Esophagus (tissue), 2 donors: ENCODE data around the gene SCAPER. TPM values are rescaled to one million over a fixed set of nuclear protein-coding genes. Genes with fewer than 3 reads are reported as not detected.

Experiments used
- H3K27ac ChIP-seq, 2 donors: one replicate each; pipeline ENCODE4 v1.5.1; 2013; ENCODE audit warnings: low read depth in 2 of 2, mild to moderate bottlenecking in 2 of 2, inconsistent platforms in 1 of 2, low read length in 1 of 2, moderate library complexity in 1 of 2
- H3K27me3 ChIP-seq, 2 donors: one replicate each; pipeline ENCODE4 v1.6.1; 2013; ENCODE audit warnings: low read length in 2 of 2, control low read depth in 1 of 2, mild to moderate bottlenecking in 1 of 2; ENCODE audit not compliant: insufficient read depth in 2 of 2, control insufficient read depth in 1 of 2
- H3K36me3 ChIP-seq, 2 donors: one replicate each; pipeline ENCODE4 v1.6.1; 2013; ENCODE audit warnings: low read length in 1 of 2; ENCODE audit not compliant: control insufficient read depth in 2 of 2, insufficient read depth in 2 of 2
- H3K4me1 ChIP-seq, 2 donors: one replicate each; pipeline ENCODE4 v1.6.1; 2013; ENCODE audit warnings: low read length in 1 of 2; ENCODE audit not compliant: control insufficient read depth in 2 of 2, insufficient read depth in 2 of 2
- H3K4me3 ChIP-seq, 2 donors: one replicate each; pipeline ENCODE4 v1.5.1; 2013; ENCODE audit warnings: low read length in 2 of 2, mild to moderate bottlenecking in 2 of 2, low read depth in 1 of 2, moderate library complexity in 1 of 2
- H3K9me3 ChIP-seq, 2 donors: one replicate each; pipeline ENCODE4 v1.6.1; 2013; ENCODE audit warnings: mild to moderate bottlenecking in 2 of 2, low read depth in 1 of 2, low read length in 1 of 2, moderate library complexity in 1 of 2; ENCODE audit not compliant: control insufficient read depth in 2 of 2, insufficient read depth in 1 of 2
- WGBS, 2 donors: extraction: QIAGEN DNeasy Blood & Tissue Kit; methylation state at CpG; one replicate each; pipeline ENCODE4 v1.1.7; 2013; 5-methylcytosine and 5-hydroxymethylcytosine counted together
- polyA plus RNA-seq, 2 donors: library from polyadenylated mRNA; stranded (reverse); fragments of 200-250 nt; gene quantifications; one replicate each; pipeline ENCODE4 v1.2.3, GENCODE V29; 2013
- donor health status: healthy with polysubstance abuse.
- donor health status: Bipolar disorder and iron deficiency.

SCAPER gene
- polyA plus RNA-seq, 2 donors = 4.3 to 6.1 TPM

GRCh38 chr15:76483752-76484151, 421.4 kb downstream of the SCAPER start:
- H3K4me1 ChIP-seq = no peaks in the 10 kb centered on the region
- H3K4me3 ChIP-seq = no peak overlapping the region
- H3K36me3 ChIP-seq = no peaks in the 10 kb centered on the region
- no peak overlapping the region for H3K27ac ChIP-seq
- H3K9me3 ChIP-seq = no peaks in the 10 kb centered on the region
- 84 to 90% methylated on average over 2 of the region's 2 CpGs for WGBS, 2 donors
- no peaks in the 10 kb centered on the region for H3K27me3 ChIP-seq

- Histone ChIP-seq H3K27ac (no peak overlapping the region), H3K9me3 (no peaks in the 10 kb centered on the region), H3K4me3 (no peak overlapping the region), H3K36me3 (no peaks in the 10 kb centered on the region), H3K27me3 (no peaks in the 10 kb centered on the region), H3K4me1 (no peaks in the 10 kb centered on the region)
- WGBS, 2 donors = 74 to 95% methylated on average over 1 of the region's 1 CpG
Measured at GRCh38 chr15:76483018-76483417, 422.1 kb downstream of the SCAPER start.

- no peaks in the 10 kb centered on the region for H3K9me3 ChIP-seq
- no peaks in the 10 kb centered on the region for H3K36me3 ChIP-seq
- H3K27me3 ChIP-seq = no peaks in the 10 kb centered on the region
- no peak overlapping the region for H3K4me3 ChIP-seq
- H3K27ac ChIP-seq = no peak overlapping the region
- 96 to 97% methylated on average over 3 of the region's 3 CpGs for WGBS, 2 donors
- H3K4me1 ChIP-seq = no peaks in the 10 kb centered on the region
Measured at GRCh38 chr15:76480267-76480666, 424.9 kb downstream of the SCAPER start.

GRCh38 chr15:76470691-76471090, 434.4 kb downstream of the SCAPER start:
- H3K9me3 ChIP-seq = no peaks in the 10 kb centered on the region
- H3K27ac ChIP-seq = no peak overlapping the region
- no peaks in the 10 kb centered on the region for H3K27me3 ChIP-seq
- no peak overlapping the region for H3K4me3 ChIP-seq
- no peaks in the 10 kb centered on the region for H3K4me1 ChIP-seq
- H3K36me3 ChIP-seq = no peaks in the 10 kb centered on the region

- no peaks in the 10 kb centered on the region for H3K9me3 ChIP-seq
- H3K4me1 ChIP-seq = no peaks in the 10 kb centered on the region
- H3K36me3 ChIP-seq = peaks cover 0 to 2% of the 10 kb centered on the region in 2 donors
- H3K27ac ChIP-seq = no peak overlapping the region
- H3K27me3 ChIP-seq = no peaks in the 10 kb centered on the region
- H3K4me3 ChIP-seq = no peak overlapping the region
- 97 to 99% methylated on average over 2 of the region's 2 CpGs for WGBS, 2 donors
Measured at GRCh38 chr15:76468722-76469121, 436.4 kb downstream of the SCAPER start.

- Histone ChIP-seq H3K27ac (no peak overlapping the region), H3K4me1 (no peaks in the 10 kb centered on the region), H3K4me3 (no peak overlapping the region), H3K27me3 (no peaks in the 10 kb centered on the region), H3K36me3 (peaks cover 0 to 2% of the 10 kb centered on the region in 2 donors), H3K9me3 (no peaks in the 10 kb centered on the region)
- WGBS, 2 donors = 87 to 91% methylated on average over 1 of the region's 1 CpG
Measured at GRCh38 chr15:76467136-76467535, 438.0 kb downstream of the SCAPER start.

GRCh38 chr15:76465728-76466127, 439.4 kb downstream of the SCAPER start:
- WGBS, 2 donors = 98 to 100% methylated on average over 1 of the region's 1 CpG
- H3K27ac ChIP-seq = no peak overlapping the region
- H3K9me3 ChIP-seq = no peaks in the 10 kb centered on the region
- peaks cover 0 to 2% of the 10 kb centered on the region in 2 donors for H3K36me3 ChIP-seq
- H3K4me3 ChIP-seq = no peak overlapping the region
- H3K27me3 ChIP-seq = no peaks in the 10 kb centered on the region
- H3K4me1 ChIP-seq = no peaks in the 10 kb centered on the region

- Histone ChIP-seq H3K27me3 (no peaks in the 10 kb centered on the region), H3K27ac (no peak overlapping the region), H3K4me3 (no peak overlapping the region), H3K9me3 (no peaks in the 10 kb centered on the region), H3K36me3 (peaks cover 0 to 2% of the 10 kb centered on the region in 2 donors), H3K4me1 (no peaks in the 10 kb centered on the region)
- WGBS, 2 donors = 90% methylated on average over 2 of the region's 2 CpGs
Measured at GRCh38 chr15:76464247-76464646, 440.9 kb downstream of the SCAPER start.

- Histone ChIP-seq H3K4me1 (no peaks in the 10 kb centered on the region), H3K27me3 (no peaks in the 10 kb centered on the region), H3K27ac (no peak overlapping the region), H3K9me3 (no peaks in the 10 kb centered on the region), H3K4me3 (no peak overlapping the region), H3K36me3 (peaks cover 0 to 2% of the 10 kb centered on the region in 2 donors)
- WGBS, 2 donors = 96 to 98% methylated on average over 1 of the region's 1 CpG
Measured at GRCh38 chr15:76460871-76461270, 444.3 kb downstream of the SCAPER start.

- no peak overlapping the region for H3K27ac ChIP-seq
- H3K36me3 ChIP-seq = peaks cover 0 to 2% of the 10 kb centered on the region in 2 donors
- H3K9me3 ChIP-seq = no peaks in the 10 kb centered on the region
- 96 to 98% methylated on average over 3 of the region's 3 CpGs for WGBS, 2 donors
- no peaks in the 10 kb centered on the region for H3K27me3 ChIP-seq
- H3K4me1 ChIP-seq = no peaks in the 10 kb centered on the region
- no peak overlapping the region for H3K4me3 ChIP-seq
Measured at GRCh38 chr15:76460347-76460746, 444.8 kb downstream of the SCAPER start.
